Activated T-helper 1 cell treated with anti-CD3 and anti-CD28 coated beads, Interleukin-12 subunit alpha, Interleukin-12 subunit beta, Interleukin-2, Interleukin-4 antibody, amounts not matched to agents 30 ng/mL and 10 ng/mL and 1 ng/mL, durations not matched to agents 14 hours and 24 hours and 36 hours (primary cell): ENCODE measurements around the gene WDR45B. TPM values are rescaled to one million over a fixed set of nuclear protein-coding genes. Genes with fewer than 3 reads are reported as not detected.

ENCODE experiments used
- DNase-seq: peaks from one replicate; pipeline ENCODE4 v3.0.0; 2021; ENCODE audit warnings: low spot score
- H3K27ac Mint-ChIP-seq: one replicate; pipeline ENCODE4 v1.8.0; 2021; ENCODE audit warnings: mild to moderate bottlenecking, mixed read lengths
- H3K27me3 Mint-ChIP-seq: one replicate; pipeline ENCODE4 v1.8.0; 2022; ENCODE audit warnings: mild to moderate bottlenecking, moderate library complexity, mixed read lengths; ENCODE audit not compliant: insufficient read depth
- H3K36me3 Mint-ChIP-seq: one replicate; pipeline ENCODE4 v1.8.0; 2021; ENCODE audit warnings: low read depth, mixed read lengths
- H3K4me1 Mint-ChIP-seq: one replicate; pipeline ENCODE4 v1.8.0; 2021; ENCODE audit warnings: low read depth, mixed read lengths
- H3K4me3 Mint-ChIP-seq: one replicate; pipeline ENCODE4 v1.8.0; 2021; ENCODE audit warnings: mild to moderate bottlenecking, moderate library complexity, mixed read lengths
- H3K9me3 Mint-ChIP-seq: one replicate; pipeline ENCODE4 v1.8.0; 2021; ENCODE audit warnings: mixed read lengths
- intact Hi-C: fragments of 100-400 bp; cut with micrococcal nuclease; formaldehyde crosslinking; loops from one replicate; pipeline ENCODE4 v1.15.1; 2024
- total RNA-seq: library from RNA; stranded (reverse); gene quantifications from 2 replicates; pipeline ENCODE4 v1.2.3, GENCODE V29; 2022

WDR45B gene
- total RNA-seq, 1 donor from 2014 or later: 55.1 TPM

DNA sequence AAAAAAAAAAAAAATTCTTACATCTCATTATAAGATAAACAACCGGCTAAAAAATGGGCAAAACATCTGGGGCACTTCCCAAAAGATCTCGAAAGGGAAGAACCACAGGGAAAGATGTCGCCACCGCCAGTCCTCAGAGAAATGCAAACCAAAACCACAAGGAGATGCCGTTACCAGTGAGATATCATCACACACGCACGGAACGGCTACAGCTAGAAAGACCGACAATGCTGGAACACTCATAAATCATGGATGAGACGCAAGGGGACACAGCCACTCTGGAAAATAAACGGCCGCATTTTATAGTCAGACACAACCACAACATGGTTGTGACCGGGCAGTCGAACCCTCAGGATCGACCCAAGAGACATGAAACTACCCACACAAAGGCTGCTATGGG lies 24.5 kb downstream of the WDR45B start:
- no peak for DNase-seq
- H3K27me3 Mint-ChIP-seq: no peaks in the 10 kb centered on the region
- H3K27ac Mint-ChIP-seq: no peak overlapping the region
- H3K4me1 Mint-ChIP-seq: no peaks in the 10 kb centered on the region
- H3K4me3 Mint-ChIP-seq: no peak overlapping the region
- intact Hi-C loops: no loop called here
- H3K9me3 Mint-ChIP-seq: no peaks in the 10 kb centered on the region
- H3K36me3 Mint-ChIP-seq: peaks cover 35% of the 10 kb centered on the region

DNA sequence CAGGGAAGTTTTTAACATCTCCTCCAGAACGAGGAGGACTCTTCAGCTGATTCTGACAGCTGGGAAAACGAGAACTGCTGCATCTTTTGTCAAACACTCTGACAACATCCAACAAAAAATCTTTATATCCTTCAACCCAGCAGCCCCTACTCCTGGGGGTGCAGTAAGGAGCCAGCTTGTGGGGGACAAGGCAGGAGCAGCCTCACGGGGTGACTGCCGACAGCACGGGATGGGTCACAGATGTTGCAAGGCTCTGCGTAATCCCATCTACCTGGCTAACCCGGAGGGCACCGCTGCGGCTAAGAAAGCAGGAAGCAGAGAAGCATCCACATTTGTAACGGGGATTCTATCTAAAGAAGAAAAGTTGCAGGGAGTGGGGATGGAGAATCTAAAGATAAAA lies 28.6 kb downstream of the WDR45B start:
- Mint-ChIP-seq H3K27ac (no peak overlapping the region), H3K4me1 (no peaks in the 10 kb centered on the region), H3K27me3 (no peaks in the 10 kb centered on the region), H3K36me3 (peaks cover 34% of the 10 kb centered on the region), H3K9me3 (no peaks in the 10 kb centered on the region), H3K4me3 (no peak overlapping the region)
- intact Hi-C loops: no loop called here
- DNase-seq: no peak

DNA sequence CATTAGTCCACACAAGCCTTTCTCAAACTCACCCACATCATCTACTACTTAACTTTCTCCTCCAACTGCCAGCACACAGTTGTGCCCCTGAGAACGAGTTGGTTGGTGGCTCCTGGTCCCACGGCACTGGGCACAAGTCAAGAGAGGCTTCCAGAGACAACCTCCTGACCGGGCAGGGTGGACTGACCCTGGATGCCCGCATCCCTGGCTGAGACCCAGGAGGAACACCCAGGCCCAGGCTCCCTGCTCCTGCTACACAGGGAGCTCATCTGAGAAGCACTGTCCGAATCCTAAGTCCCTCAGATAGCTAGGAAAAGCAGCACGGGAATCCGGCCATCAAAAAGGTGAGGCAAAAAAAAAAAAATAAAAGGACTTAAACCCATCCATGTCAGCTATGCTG lies 29.0 kb downstream of the WDR45B start:
- H3K9me3 Mint-ChIP-seq: no peaks in the 10 kb centered on the region
- intact Hi-C loops: no loop called here
- H3K36me3 Mint-ChIP-seq: peaks cover 36% of the 10 kb centered on the region
- H3K27ac Mint-ChIP-seq: no peak overlapping the region
- no peaks in the 10 kb centered on the region for H3K27me3 Mint-ChIP-seq
- no peaks in the 10 kb centered on the region for H3K4me1 Mint-ChIP-seq
- DNase-seq: no peak
- H3K4me3 Mint-ChIP-seq: no peak overlapping the region

DNA sequence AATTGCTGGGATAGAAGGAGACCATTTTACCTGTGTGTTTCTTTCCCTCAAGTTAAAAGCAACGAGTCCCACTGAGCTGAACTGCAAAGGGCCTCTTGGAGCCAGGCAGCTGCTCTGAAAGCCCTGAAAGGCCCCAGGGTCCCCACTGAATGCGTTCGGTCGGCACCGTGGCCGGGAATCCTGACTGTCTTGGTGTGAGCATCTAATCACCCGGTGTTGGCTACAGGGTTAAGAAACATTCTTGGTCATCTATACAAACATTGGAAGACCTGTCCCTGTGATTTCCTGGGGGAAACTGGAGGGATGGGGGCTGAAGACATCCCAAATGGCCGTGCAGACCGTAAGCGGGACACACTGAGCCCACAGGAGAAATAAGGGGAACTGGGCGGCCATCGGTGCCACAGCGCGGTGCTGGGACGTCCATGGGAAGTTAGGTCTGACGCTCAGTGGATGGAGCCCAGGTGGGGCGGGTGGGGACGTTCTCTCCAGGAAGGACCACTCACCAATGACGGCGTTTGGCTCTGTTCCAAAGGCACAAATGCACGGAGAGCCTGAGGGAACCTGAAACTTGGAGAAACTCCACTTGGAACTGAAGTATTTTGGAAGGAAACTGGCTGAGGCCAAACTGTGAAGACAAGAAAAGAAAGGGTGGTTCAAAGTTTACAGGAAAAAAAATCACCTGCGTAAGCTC lies 32.1 kb downstream of the WDR45B start:
- Mint-ChIP-seq H3K27ac (no peak overlapping the region), H3K36me3 (peaks cover 40% of the 10 kb centered on the region), H3K4me1 (no peaks in the 10 kb centered on the region), H3K9me3 (no peaks in the 10 kb centered on the region), H3K27me3 (no peaks in the 10 kb centered on the region), H3K4me3 (no peak overlapping the region)
- DNase-seq: no peak
- intact Hi-C loops: no loop called here

DNA sequence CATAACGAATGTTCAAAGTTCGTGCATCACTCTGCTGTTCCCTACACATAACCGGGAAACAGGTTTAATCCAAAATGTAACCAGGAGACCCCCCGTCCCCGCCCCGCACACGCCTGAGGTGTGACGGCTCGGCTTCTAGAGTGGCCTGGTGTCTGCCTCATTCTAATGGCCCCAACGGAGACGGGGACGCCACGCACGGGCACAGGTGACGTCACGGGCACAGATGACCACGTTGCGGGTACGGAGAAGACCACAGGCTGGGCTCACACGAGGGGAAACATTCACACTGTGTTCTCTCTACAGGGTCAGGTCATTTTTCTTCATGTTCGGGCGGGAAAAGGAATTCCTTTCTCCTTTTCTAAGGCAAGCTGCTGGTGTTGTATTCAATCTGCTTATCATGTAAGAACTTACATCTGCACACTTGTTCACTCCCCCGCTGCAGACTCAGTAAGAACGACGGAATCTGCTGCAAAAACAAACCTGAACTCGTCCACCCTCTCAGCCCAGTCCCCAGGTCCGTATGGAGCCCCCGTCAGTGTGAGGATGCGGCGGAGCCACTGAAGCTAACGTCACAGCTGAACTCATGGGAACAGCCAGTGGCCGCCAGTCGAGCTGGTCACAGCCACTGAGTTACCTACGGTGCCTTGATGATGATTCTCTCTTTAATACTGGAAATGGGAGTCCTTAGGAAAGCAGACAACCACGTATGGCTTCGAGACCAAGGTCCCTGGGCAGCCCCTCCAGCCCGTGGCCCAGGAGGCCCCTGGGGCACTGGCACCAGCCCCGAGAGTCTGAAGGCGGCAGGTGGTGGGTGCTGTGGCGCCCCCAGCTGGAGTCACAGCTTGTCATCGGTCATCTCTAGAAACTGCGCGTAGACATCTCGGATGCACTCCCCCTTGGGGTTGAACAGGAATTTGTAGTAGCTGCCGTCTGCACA lies 32.9 kb downstream of the WDR45B start:
- Mint-ChIP-seq H3K9me3 (no peaks in the 10 kb centered on the region), H3K4me3 (no peak overlapping the region), H3K36me3 (peaks cover 38% of the 10 kb centered on the region), H3K27ac (no peak overlapping the region), H3K27me3 (no peaks in the 10 kb centered on the region), H3K4me1 (no peaks in the 10 kb centered on the region)
- intact Hi-C loops: no loop called here
- no peak for DNase-seq

DNA sequence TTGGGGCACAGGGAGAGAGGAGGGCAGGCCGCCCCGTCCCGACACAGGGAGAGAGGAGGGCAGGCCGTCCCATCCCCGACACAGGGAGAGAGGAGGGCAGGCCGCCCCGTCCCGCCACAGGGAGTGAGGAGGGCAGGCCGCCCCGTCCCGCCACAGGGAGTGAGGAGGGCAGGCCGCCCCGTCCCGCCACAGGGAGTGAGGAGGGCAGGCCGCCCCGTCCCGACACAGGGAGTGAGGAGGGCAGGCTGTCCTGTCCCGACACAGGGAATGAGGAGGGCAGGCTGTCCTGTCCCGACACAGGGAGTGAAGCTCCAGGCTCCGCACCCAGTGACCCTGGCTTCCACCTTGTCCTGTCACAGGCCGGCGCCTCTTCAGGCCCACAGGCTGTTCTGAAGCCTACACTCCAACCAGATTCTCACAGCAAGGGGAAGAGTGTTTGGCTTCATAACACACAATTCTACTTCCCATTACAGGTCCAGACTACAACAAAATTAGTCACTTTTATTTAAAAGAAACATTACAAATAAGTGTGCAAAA lies 34.1 kb downstream of the WDR45B start:
- no peaks in the 10 kb centered on the region for H3K9me3 Mint-ChIP-seq
- DNase-seq: no peak
- H3K27me3 Mint-ChIP-seq: no peaks in the 10 kb centered on the region
- no peaks in the 10 kb centered on the region for H3K4me1 Mint-ChIP-seq
- H3K4me3 Mint-ChIP-seq: no peak overlapping the region
- no peak overlapping the region for H3K27ac Mint-ChIP-seq
- intact Hi-C loops: no loop called here
- H3K36me3 Mint-ChIP-seq: peaks cover 39% of the 10 kb centered on the region

DNA sequence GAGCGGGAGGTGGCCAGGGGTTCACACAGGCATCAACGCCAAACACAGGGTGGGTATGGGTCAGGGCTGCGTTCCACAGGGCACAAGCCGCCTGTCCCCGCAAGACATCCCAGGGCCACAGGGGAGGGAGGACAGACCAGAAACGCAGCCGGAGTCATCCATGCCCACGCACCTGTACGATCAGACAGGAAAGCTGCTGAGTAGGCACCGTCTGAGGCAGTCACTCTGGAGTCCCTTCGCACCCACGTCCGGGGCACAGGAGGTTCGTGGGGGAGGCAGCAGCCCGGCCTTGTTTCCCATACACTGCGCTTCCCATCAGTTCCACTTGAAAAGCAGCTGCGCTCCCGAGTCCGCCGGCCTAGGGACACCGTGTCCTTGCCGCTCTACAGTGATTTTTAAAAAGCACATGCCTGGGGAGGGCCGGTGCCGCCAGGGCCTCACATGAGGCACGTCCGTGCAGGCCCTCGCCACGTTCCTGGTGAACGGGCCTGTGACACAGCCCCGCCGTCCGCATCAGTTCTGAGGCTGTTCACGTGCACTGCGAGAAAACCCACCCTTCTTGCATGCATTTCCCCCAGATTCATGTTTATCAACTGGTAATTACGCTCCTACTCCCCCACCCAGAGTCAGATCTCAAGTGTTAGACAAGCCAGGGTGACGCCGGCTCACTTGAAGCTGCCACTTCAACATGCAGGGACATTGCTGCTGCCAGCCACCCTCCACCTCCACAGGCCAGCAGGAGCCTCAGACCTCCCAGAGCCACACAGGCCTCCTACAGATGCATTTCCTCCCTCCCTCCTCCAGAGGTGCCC lies 34.8 kb downstream of the WDR45B start:
- Mint-ChIP-seq H3K4me1 (no peaks in the 10 kb centered on the region), H3K4me3 (no peak overlapping the region), H3K27ac (no peak overlapping the region), H3K9me3 (no peaks in the 10 kb centered on the region), H3K27me3 (no peaks in the 10 kb centered on the region), H3K36me3 (peaks cover 35% of the 10 kb centered on the region)
- intact Hi-C loops: no loop called here
- no peak for DNase-seq

DNA sequence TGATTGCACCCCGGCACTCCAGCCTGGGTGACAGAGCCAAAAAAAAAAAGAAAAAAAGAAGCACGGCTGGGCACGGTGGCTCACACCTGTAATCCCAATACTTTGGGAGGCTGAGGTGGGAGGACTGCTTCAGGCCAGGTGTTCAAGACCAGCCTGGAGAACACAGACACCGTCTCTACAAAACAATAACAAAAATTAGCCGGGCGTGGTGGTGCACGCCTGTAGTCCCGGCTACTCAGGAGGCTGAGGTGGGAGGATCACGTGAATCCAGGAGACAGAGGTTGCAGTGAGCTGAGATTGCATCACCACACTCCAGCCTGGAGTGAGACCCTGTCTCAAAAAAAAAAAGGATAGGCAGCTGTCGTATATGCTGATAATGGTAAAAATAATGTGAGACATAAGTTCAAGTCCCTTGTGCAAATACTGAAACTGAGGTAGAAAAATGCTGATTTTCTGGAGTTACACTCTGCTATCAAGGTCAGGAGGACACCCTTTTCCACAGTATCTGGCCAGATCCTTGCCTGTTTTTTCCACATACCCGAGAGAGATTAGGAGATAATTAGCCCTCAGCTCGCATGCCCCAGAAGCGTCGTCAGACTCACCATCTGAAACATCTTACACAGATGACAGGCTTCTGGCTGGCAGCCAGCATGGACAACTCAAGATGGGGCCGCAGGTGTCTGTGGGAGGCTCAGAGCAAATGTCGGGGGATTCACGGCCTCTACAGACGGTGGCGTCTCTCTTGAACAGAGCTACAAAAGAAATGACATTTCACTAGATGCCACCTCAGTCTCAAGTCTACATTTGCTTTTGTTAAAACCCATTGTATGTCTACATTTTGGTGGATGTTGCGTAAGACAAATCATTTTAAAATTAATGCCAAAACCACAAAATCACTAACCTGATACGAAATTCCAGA lies 36.8 kb downstream of the WDR45B start:
- H3K9me3 Mint-ChIP-seq: no peaks in the 10 kb centered on the region
- no peaks in the 10 kb centered on the region for H3K27me3 Mint-ChIP-seq
- no peaks in the 10 kb centered on the region for H3K4me1 Mint-ChIP-seq
- no peak overlapping the region for H3K27ac Mint-ChIP-seq
- DNase-seq: no peak
- H3K4me3 Mint-ChIP-seq: no peak overlapping the region
- intact Hi-C loops: no loop called here
- H3K36me3 Mint-ChIP-seq: peaks cover 32% of the 10 kb centered on the region

DNA sequence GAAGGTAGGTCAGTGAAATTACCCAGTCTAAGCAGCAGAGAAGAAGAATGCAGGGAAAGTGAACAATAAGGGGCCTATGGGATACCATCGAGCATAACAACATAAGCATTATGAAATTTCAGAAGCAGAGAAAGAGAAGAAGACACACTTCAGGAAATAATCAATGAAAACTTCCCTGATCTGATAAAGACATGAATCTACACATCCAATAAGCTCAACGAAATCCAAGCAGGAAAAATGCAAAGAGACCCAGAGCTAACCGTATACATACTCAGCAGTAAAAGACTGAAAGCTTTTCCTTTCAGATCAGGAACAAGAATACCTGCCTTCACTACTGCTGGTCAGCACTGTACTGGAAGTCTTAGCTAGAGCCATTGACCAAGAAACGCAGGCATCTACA lies 38.6 kb downstream of the WDR45B start:
- DNase-seq: no peak
- Mint-ChIP-seq H3K4me3 (no peak overlapping the region), H3K4me1 (no peaks in the 10 kb centered on the region), H3K9me3 (no peaks in the 10 kb centered on the region), H3K36me3 (peaks cover 30% of the 10 kb centered on the region), H3K27me3 (no peaks in the 10 kb centered on the region), H3K27ac (no peak overlapping the region)
- intact Hi-C loops: no loop called here

DNA sequence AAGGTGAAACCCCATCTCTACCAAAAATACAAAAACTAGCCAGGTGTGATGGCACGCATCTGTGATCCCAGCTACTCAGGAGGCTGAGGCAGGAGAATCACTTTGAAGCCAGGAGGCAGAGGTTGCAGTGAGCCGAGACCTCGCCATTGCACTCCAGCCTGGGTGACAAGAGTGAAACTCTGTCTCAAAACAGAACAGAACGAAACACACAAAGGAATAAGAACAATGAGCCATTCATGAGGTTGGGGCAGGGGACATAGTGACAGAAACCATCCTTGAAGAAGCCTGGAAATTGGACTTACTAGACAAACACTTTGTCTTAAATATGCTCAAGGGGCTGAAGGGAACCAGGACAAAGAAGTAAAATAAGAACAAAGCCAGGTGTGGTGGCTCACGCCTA lies 39.4 kb downstream of the WDR45B start:
- Mint-ChIP-seq H3K36me3 (peaks cover 34% of the 10 kb centered on the region), H3K27ac (no peak overlapping the region), H3K27me3 (no peaks in the 10 kb centered on the region), H3K4me1 (peaks cover 7% of the 10 kb centered on the region), H3K4me3 (no peak overlapping the region), H3K9me3 (no peaks in the 10 kb centered on the region)
- intact Hi-C loops: no loop called here
- no peak for DNase-seq

DNA sequence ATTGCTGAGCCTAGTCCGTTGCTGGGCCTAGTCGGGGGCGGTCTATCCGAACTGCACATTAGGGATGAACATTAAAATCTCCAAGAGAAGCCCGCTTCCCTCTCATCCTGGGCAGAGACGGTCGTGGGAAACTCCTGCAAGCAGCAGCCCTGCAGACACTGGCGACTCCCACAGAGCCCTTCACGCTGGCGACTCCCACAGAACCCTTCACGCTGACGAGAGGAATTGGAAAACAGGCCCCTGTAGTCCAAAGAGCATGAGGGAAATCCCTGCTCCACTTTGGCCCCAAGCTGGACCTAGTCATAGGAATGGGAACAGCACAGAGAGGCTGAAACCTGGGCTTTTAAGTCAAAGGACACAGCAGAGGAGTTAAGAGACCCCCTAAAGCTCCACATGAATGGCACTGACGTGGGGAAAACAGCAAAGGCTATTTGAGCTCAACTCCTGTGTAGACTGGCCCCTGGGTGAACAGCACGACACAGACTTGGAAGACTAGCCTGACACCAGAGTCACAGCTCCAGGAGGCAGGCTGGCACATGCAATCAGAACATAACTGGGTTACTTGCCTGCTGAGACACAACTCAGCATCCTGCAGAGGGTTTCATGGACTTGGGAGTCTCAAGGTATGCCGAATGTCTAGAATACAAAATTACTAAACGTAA lies 42.2 kb downstream of the WDR45B start:
- peaks cover 46% of the 10 kb centered on the region for H3K36me3 Mint-ChIP-seq
- intact Hi-C loops: no loop called here
- no peak overlapping the region for H3K4me3 Mint-ChIP-seq
- H3K27me3 Mint-ChIP-seq: no peaks in the 10 kb centered on the region
- no peak for DNase-seq
- H3K27ac Mint-ChIP-seq: no peak overlapping the region
- H3K4me1 Mint-ChIP-seq: peaks cover 16% of the 10 kb centered on the region
- no peaks in the 10 kb centered on the region for H3K9me3 Mint-ChIP-seq
